ENCODE data around the gene NCSTN. TPM values are rescaled to one million over a fixed set of nuclear protein-coding genes. Genes with fewer than 3 reads are reported as not detected.

The NCSTN gene
- total and polyA plus RNA-seq, 10 of the 15 experiments (the other 5 are each of a cell fraction or from before 2014, with no cell fraction given): 33.3 to 88.2 (median 60.4) TPM

DNA sequence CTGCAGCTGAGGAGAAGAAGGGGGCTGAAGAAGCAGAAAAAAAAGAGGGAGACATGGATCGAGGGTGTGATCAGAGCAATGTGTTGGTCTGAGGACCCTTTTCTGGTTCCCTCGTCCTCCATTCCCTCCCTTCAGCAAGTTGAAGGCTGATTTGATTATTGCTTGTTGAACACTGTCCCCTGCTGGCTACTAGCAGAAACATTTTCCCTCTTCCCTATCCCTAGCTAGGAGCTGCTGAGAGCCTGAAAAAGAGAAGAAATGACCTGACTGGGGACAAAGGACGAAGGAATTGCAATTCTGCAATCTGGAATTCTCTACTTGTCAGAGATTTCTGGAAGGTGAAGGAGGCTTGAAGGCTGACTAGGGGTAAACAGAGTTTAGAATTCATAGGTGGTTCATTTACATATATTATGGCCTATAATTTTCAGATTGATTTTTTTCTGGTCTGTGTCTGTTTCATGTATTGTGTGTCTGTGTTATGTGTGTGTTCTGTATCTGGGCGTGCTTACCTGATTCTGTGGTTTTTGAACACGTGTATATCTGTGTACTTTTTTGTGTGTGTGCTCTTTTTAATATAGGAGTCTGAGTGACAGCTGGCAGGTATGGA lies 33.4 kb downstream of the NCSTN start (continued):
- TF ChIP-seq MEF2A (IDR thresholded peaks at IDR 0.05; ENCODE audit: insufficient read depth, low read depth, low read length) (no peak), SUZ12 (IDR thresholded peaks at IDR 0.05; ENCODE audit: unreplicated experiment) (no peak), SPI1 (IDR thresholded peaks at IDR 0.05; ENCODE audit: borderline replicate concordance, insufficient read depth, low read depth, low read length) (no peak), NRF1 (conservative IDR thresholded peaks at IDR 0.05; ENCODE audit: low read depth, low read length) (no peak), SP1 (IDR thresholded peaks at IDR 0.05; ENCODE audit: low read depth, low read length) (no peak), ZSCAN29 (IDR thresholded peaks at IDR 0.05) (no peak), GABPA (IDR thresholded peaks at IDR 0.05; ENCODE audit: low read depth) (no peak), IKZF1 (conservative IDR thresholded peaks at IDR 0.05) (no peak), RBBP5 (conservative IDR thresholded peaks at IDR 0.05) (no peak), JUND (IDR thresholded peaks at IDR 0.05; ENCODE audit: low read depth, low read length) (no peak), LARP7 (IDR thresholded peaks at IDR 0.05) (peak; percentile 23; the same call in 1 of the 2 replicates), CBX3 (IDR thresholded peaks at IDR 0.05; ENCODE audit: borderline replicate concordance, low read depth) (no peak), ZNF217 (IDR thresholded peaks at IDR 0.05) (no peak), NFIC (IDR thresholded peaks at IDR 0.05; ENCODE audit: low read depth, low read length) (no peak), MTA2 (IDR thresholded peaks at IDR 0.05; ENCODE audit: low read depth) (no peak), NFYA (IDR thresholded peaks at IDR 0.05; ENCODE audit: borderline replicate concordance, low read depth, low read length) (no peak), CREB1 (IDR thresholded peaks at IDR 0.05; ENCODE audit: low read depth) (no peak)
- TF ChIP-seq, protein P1, sequence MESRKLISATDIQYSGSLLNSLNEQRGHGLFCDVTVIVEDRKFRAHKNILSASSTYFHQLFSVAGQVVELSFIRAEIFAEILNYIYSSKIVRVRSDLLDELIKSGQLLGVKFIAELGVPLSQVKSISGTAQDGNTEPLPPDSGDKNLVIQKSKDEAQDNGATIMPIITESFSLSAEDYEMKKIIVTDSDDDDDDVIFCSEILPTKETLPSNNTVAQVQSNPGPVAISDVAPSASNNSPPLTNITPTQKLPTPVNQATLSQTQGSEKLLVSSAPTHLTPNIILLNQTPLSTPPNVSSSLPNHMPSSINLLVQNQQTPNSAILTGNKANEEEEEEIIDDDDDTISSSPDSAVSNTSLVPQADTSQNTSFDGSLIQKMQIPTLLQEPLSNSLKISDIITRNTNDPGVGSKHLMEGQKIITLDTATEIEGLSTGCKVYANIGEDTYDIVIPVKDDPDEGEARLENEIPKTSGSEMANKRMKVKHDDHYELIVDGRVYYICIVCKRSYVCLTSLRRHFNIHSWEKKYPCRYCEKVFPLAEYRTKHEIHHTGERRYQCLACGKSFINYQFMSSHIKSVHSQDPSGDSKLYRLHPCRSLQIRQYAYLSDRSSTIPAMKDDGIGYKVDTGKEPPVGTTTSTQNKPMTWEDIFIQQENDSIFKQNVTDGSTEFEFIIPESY (IDR thresholded peaks at IDR 0.05): no peak
- TF ChIP-seq, protein P2, sequence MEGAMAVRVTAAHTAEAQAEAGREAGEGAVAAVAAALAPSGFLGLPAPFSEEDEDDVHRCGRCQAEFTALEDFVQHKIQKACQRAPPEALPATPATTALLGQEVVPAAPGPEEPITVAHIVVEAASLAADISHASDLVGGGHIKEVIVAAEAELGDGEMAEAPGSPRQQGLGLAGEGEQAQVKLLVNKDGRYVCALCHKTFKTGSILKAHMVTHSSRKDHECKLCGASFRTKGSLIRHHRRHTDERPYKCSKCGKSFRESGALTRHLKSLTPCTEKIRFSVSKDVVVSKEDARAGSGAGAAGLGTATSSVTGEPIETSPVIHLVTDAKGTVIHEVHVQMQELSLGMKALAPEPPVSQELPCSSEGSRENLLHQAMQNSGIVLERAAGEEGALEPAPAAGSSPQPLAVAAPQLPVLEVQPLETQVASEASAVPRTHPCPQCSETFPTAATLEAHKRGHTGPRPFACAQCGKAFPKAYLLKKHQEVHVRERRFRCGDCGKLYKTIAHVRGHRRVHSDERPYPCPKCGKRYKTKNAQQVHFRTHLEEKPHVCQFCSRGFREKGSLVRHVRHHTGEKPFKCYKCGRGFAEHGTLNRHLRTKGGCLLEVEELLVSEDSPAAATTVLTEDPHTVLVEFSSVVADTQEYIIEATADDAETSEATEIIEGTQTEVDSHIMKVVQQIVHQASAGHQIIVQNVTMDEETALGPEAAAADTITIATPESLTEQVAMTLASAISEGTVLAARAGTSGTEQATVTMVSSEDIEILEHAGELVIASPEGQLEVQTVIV (IDR thresholded peaks at IDR 0.05; ENCODE audit: borderline replicate concordance, partially characterized antibody): no peak
- TF ChIP-seq, protein P3, sequence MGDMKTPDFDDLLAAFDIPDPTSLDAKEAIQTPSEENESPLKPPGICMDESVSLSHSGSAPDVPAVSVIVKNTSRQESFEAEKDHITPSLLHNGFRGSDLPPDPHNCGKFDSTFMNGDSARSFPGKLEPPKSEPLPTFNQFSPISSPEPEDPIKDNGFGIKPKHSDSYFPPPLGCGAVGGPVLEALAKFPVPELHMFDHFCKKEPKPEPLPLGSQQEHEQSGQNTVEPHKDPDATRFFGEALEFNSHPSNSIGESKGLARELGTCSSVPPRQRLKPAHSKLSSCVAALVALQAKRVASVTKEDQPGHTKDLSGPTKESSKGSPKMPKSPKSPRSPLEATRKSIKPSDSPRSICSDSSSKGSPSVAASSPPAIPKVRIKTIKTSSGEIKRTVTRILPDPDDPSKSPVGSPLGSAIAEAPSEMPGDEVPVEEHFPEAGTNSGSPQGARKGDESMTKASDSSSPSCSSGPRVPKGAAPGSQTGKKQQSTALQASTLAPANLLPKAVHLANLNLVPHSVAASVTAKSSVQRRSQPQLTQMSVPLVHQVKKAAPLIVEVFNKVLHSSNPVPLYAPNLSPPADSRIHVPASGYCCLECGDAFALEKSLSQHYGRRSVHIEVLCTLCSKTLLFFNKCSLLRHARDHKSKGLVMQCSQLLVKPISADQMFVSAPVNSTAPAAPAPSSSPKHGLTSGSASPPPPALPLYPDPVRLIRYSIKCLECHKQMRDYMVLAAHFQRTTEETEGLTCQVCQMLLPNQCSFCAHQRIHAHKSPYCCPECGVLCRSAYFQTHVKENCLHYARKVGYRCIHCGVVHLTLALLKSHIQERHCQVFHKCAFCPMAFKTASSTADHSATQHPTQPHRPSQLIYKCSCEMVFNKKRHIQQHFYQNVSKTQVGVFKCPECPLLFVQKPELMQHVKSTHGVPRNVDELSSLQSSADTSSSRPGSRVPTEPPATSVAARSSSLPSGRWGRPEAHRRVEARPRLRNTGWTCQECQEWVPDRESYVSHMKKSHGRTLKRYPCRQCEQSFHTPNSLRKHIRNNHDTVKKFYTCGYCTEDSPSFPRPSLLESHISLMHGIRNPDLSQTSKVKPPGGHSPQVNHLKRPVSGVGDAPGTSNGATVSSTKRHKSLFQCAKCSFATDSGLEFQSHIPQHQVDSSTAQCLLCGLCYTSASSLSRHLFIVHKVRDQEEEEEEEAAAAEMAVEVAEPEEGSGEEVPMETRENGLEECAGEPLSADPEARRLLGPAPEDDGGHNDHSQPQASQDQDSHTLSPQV (IDR thresholded peaks at IDR 0.05): 0 out of 2 replicates have a peak, but pooled peaks have one; percentile 33
- TF ChIP-seq, protein P4, sequence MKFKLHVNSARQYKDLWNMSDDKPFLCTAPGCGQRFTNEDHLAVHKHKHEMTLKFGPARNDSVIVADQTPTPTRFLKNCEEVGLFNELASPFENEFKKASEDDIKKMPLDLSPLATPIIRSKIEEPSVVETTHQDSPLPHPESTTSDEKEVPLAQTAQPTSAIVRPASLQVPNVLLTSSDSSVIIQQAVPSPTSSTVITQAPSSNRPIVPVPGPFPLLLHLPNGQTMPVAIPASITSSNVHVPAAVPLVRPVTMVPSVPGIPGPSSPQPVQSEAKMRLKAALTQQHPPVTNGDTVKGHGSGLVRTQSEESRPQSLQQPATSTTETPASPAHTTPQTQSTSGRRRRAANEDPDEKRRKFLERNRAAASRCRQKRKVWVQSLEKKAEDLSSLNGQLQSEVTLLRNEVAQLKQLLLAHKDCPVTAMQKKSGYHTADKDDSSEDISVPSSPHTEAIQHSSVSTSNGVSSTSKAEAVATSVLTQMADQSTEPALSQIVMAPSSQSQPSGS (IDR thresholded peaks at IDR 0.05; ENCODE audit: low read length): no peak

All from GM12878 (cell line).